Measurements from ENCODE around the gene CKAP2L.

DNA sequence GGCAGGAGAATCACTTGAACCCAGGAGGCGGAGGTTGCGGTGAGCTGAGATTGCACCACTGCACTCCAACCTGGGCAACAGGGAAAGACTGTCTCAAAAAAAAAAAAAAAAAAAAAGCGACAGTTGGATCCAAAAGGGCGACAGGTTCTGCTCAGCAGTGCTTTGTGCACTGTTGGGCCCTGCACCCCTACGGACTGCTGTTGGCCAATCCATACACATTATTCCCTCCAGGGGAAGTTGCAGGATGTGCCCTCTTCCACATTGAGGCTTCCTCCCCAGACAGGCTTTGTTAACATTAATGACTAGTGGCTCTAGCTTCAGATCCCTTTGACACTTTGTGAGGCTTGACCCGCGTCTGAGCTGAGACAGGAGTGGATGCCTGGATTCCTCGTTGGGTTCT lies 34.2 kb downstream of the CKAP2L start:
- TF ChIP-seq POLR2AphosphoS5 (IDR thresholded peaks at IDR 0.05) (no peak), RAD21 (conservative IDR thresholded peaks at IDR 0.05) (no peak)
